Body of pancreas (tissue), 4 donors: ENCODE results near the gene VTCN1. TPM values are rescaled to one million over a fixed set of nuclear protein-coding genes. Genes with fewer than 3 reads are reported as not detected.

Experiments used
- ATAC-seq: fragments of 150-250 bp; one replicate; pipeline ENCODE4 v1.9.1; 2016
- DNase-seq, 4 donors: peaks; one replicate each; pipeline ENCODE4 v3.0.0-alpha.2; 2019
- H3K27ac ChIP-seq, 4 donors: fragments of 200-600 bp; sonication (generic); 1 replicate in 3 of 4; 2 replicates in 1 of 4; pipeline versions ENCODE4 v1.5.1 to v1.6.1; 2016 to 2019; ENCODE audit warnings: mild to moderate bottlenecking in 1 of 4, mixed read lengths in 1 of 4, moderate library complexity in 1 of 4
- H3K27me3 ChIP-seq, 2 donors: fragments of 200-600 bp; sonication (generic); one replicate each; pipeline ENCODE4 v1.6.0; 2016; ENCODE audit warnings: mild to moderate bottlenecking in 1 of 2
- H3K36me3 ChIP-seq, 2 donors: fragments of 200-600 bp; sonication (generic); replicated peaks in 1 of 2; 2 replicates each; pipeline ENCODE4 v1.5.1; 2016; ENCODE audit warnings: low read depth in 2 of 2; ENCODE audit not compliant: insufficient read depth in 1 of 2
- H3K4me1 ChIP-seq: fragments of 200-600 bp; sonication (generic); one replicate; pipeline ENCODE4 v1.6.0; 2016
- H3K4me3 ChIP-seq, 2 donors: fragments of 200-600 bp; sonication (generic); 1 replicate in 1 of 2; 2 replicates in 1 of 2; pipeline ENCODE4 v1.5.1; 2016 to 2019
- H3K9me3 ChIP-seq, 3 donors: fragments of 200-600 bp; sonication (generic); 1 replicate in 2 of 3; 2 replicates in 1 of 3; pipeline ENCODE4 v1.5.1; 2016
- CTCF ChIP-seq, 7 experiments: fragments of 450-650 bp in 4 of 7; fragments of 200-600 bp in 3 of 7; sonication (generic) in 3 of 7; IDR thresholded peaks; one replicate each; pipeline ENCODE4 v1.5.1; 2016 to 2019; ENCODE audit warnings: antibody characterized with exemption in 7 of 7
- POLR2A ChIP-seq, 3 donors: fragments of 450-650 bp; IDR thresholded peaks; one replicate each; pipeline ENCODE4 v1.6.1; 2016; ENCODE audit warnings: antibody characterized with exemption in 3 of 3, mild to moderate bottlenecking in 2 of 3
- WGBS, 2 donors: methylation state at CpG; one replicate each; pipeline ENCODE4 v1.1.5; 2017; 5-methylcytosine and 5-hydroxymethylcytosine counted together
- intact Hi-C: fragments of 100-400 bp; cut with DNase I; formaldehyde crosslinking; loops from one replicate; pipeline ENCODE4 v1.15.1; 2023
- total RNA-seq, 2 donors: library from RNA; depleted of rRNA; stranded (reverse); fragments of >200 nt; gene quantifications; one replicate each; pipeline ENCODE4 v1.1.0, GENCODE V29; 2016

Gene VTCN1
- total RNA-seq, 2 donors from 2014 or later = 20.4 to 23.1 TPM

- ATAC-seq = no peak
- TF ChIP-seq CTCF (IDR thresholded peaks at IDR 0.05) (no peak), POLR2A (IDR thresholded peaks at IDR 0.05) (no peak)
- no peaks in the 10 kb centered on the region for H3K36me3 ChIP-seq
- intact Hi-C loops = no loop called here
- H3K27ac ChIP-seq = no peak overlapping the region
- H3K4me1 ChIP-seq = no peaks in the 10 kb centered on the region
- WGBS, 2 donors = 90 to 92% methylated on average over 1 of the region's 1 CpG
- no peak overlapping the region for H3K4me3 ChIP-seq
- no peak for DNase-seq
- no peaks in the 10 kb centered on the region for H3K9me3 ChIP-seq
- no peaks in the 10 kb centered on the region for H3K27me3 ChIP-seq
These were observed 72.2 kb downstream of the VTCN1 start for GRCh38 chr1:117138561-117138960.

- TF ChIP-seq POLR2A (IDR thresholded peaks at IDR 0.05) (no peak), CTCF (IDR thresholded peaks at IDR 0.05) (no peak)
- Histone ChIP-seq H3K27me3 (no peaks in the 10 kb centered on the region), H3K36me3 (no peaks in the 10 kb centered on the region), H3K4me3 (no peak overlapping the region), H3K9me3 (no peaks in the 10 kb centered on the region), H3K4me1 (no peaks in the 10 kb centered on the region), H3K27ac (no peak overlapping the region)
- 87 to 89% methylated on average over 3 of the region's 3 CpGs for WGBS, 2 donors
- intact Hi-C loops = no loop called here
- no peak for DNase-seq
- no peak for ATAC-seq
These were observed 72.6 kb downstream of the VTCN1 start for GRCh38 chr1:117138106-117138505.

DNA sequence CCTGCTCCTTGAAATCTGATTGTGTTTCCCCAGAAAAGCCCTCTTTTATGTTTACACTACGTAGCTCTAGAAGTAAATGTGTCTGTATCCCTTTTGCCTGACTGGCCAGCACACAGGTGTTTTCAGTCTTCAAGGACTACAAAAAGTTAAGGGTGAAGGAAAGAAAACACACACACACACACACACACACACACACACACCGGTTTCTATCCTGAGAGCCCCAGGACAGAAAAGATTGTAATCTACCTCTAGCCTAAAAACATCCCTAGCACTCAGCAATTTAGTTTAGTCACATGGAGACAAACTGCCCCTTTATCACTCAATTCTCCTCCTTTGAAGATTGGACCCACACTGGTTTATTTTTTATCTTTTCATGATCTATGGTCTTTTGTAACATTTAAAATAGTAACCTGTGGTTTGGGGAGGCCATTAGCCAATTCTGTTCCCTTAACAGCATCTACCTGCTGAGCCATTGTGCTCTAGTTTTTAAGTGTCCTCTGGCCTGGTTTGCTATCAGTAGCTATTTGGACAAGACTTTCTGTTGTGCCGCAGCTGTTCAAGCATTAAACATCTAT is 73.4 kb downstream of the VTCN1 start:
- H3K9me3 ChIP-seq = no peaks in the 10 kb centered on the region
- DNase-seq (no peak), ATAC-seq (no peak)
- H3K27ac ChIP-seq = no peak overlapping the region
- H3K27me3 ChIP-seq = no peaks in the 10 kb centered on the region
- intact Hi-C loops = no loop called here
- TF ChIP-seq POLR2A (IDR thresholded peaks at IDR 0.05) (no peak), CTCF (IDR thresholded peaks at IDR 0.05) (no peak)
- no peaks in the 10 kb centered on the region for H3K4me1 ChIP-seq
- H3K36me3 ChIP-seq = no peaks in the 10 kb centered on the region
- H3K4me3 ChIP-seq = no peak overlapping the region
- WGBS, 2 donors = 48 to 71% methylated on average over 3 of the region's 3 CpGs

- intact Hi-C loops = no loop called here
These were observed 74.0 kb downstream of the VTCN1 start for GRCh38 chr1:117136749-117137148.

More at GRCh38 chr1:117136749-117137148, 74.0 kb downstream of the VTCN1 start:
- Histone ChIP-seq H3K4me1 (no peaks in the 10 kb centered on the region), H3K9me3 (no peaks in the 10 kb centered on the region), H3K27ac (no peak overlapping the region), H3K4me3 (no peak overlapping the region), H3K36me3 (no peaks in the 10 kb centered on the region), H3K27me3 (no peaks in the 10 kb centered on the region)
- no peak for ATAC-seq
- DNase-seq = no peak
- TF ChIP-seq CTCF (IDR thresholded peaks at IDR 0.05) (no peak), POLR2A (IDR thresholded peaks at IDR 0.05) (no peak)
- WGBS, 2 donors = 50 to 59% methylated on average over 2 of the region's 2 CpGs
